OCI-LY3 (cell line): ENCODE data around the gene CMSS1.

Experiments used
- H2AFZ ChIP-seq: fragments of 200-600, 300-600 bp; shearing (Covaris generic); 2 replicates; pipeline ENCODE4 v1.6.0; 2014; ENCODE audit warnings: antibody characterized with exemption, low read depth, low read length
- H3K27ac ChIP-seq: fragments of 200-600, 300-600 bp; sonication (generic); 2 replicates; pipeline ENCODE4 v1.5.1; 2014; ENCODE audit warnings: mild to moderate bottlenecking, low read length, moderate library complexity, mixed read lengths
- H3K27me3 ChIP-seq: fragments of 200-600, 300-600 bp; sonication (generic); 2 replicates; pipeline ENCODE4 v1.6.1; 2014; ENCODE audit warnings: low read depth, low read length, mixed read lengths
- H3K36me3 ChIP-seq: fragments of 200-600, 300-600 bp; sonication (generic); replicated peaks from 2 replicates; pipeline ENCODE3; 2014; ENCODE audit warnings: low read depth, low read length, mixed read lengths
- H3K4me1 ChIP-seq: fragments of 300-600, 200-600 bp; sonication (generic); 2 replicates; pipeline ENCODE4 v1.6.1; 2014; ENCODE audit warnings: low read length, mixed read lengths
- H3K4me2 ChIP-seq: fragments of 200-600, 300-600 bp; sonication (generic); 2 replicates; pipeline ENCODE4 v1.6.1; 2014; ENCODE audit warnings: low read length, mixed read lengths
- H3K4me3 ChIP-seq: fragments of 300-600, 200-600 bp; sonication (generic); 2 replicates; pipeline ENCODE4 v1.5.1; 2014; ENCODE audit warnings: antibody characterized with exemption, mild to moderate bottlenecking, low read length, moderate library complexity
- H3K79me2 ChIP-seq: fragments of 300-600, 200-600 bp; shearing (Covaris generic); 2 replicates; pipeline ENCODE4 v1.6.1; 2014; ENCODE audit warnings: mild to moderate bottlenecking, low read length, mixed read lengths
- H3K9ac ChIP-seq: fragments of 300-600, 200-600 bp; shearing (Covaris generic); 2 replicates; pipeline ENCODE4 v1.6.0; 2014; ENCODE audit warnings: mild to moderate bottlenecking, low read length, moderate library complexity
- H3K9me3 ChIP-seq: fragments of 200-600, 300-600 bp; shearing (Covaris generic); 2 replicates; pipeline ENCODE4 v1.6.1; 2014; ENCODE audit warnings: low read length, mixed read lengths; ENCODE audit not compliant: insufficient read depth
- H4K20me1 ChIP-seq: fragments of 200-600, 300-600 bp; sonication (generic); 2 replicates; pipeline ENCODE4 v1.6.1; 2016; ENCODE audit warnings: low read length, mixed read lengths; ENCODE audit not compliant: insufficient read depth
- EZH2phosphoT487 ChIP-seq: fragments of 200-600 bp; shearing (Covaris generic); IDR thresholded peaks from 2 replicates; pipeline ENCODE4 v1.6.1; 2018; ENCODE audit warnings: antibody characterized with exemption, mixed run types, low read depth
- TF ChIP-seq, protein P1 (sequence below): fragments of 200-600, 300-600 bp; sonication (generic); IDR thresholded peaks from 2 replicates; pipeline ENCODE4 v1.5.1; 2014; ENCODE audit warnings: antibody characterized with exemption, low read length, low read depth

CMSS1 gene

DNA sequence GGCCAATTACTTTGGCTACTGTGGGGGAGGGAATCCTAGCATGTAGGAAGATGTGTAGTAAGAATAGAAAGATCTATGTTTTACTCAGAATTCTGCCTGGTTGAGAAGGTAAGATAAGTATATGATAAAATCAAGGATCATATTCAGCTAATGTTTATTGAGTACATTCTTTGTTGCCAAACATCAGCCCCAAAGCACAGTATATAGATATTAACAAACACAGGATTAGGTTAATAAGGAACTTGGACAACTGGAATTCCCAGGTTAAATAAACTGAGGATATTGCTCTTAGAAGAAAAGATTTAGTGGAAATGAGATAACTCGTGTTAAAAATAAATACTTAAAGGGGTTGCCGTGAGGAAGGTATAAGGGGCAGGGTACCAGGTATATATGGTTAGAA lies 167.0 kb downstream of the CMSS1 start:
- H4K20me1 ChIP-seq: no peaks in the 10 kb centered on the region
- no peak overlapping the region for H3K4me3 ChIP-seq
- H3K36me3 ChIP-seq: no peaks in the 10 kb centered on the region
- H2AFZ ChIP-seq: no peak overlapping the region
- TF ChIP-seq EZH2phosphoT487: no peak
- TF ChIP-seq, protein P1, sequence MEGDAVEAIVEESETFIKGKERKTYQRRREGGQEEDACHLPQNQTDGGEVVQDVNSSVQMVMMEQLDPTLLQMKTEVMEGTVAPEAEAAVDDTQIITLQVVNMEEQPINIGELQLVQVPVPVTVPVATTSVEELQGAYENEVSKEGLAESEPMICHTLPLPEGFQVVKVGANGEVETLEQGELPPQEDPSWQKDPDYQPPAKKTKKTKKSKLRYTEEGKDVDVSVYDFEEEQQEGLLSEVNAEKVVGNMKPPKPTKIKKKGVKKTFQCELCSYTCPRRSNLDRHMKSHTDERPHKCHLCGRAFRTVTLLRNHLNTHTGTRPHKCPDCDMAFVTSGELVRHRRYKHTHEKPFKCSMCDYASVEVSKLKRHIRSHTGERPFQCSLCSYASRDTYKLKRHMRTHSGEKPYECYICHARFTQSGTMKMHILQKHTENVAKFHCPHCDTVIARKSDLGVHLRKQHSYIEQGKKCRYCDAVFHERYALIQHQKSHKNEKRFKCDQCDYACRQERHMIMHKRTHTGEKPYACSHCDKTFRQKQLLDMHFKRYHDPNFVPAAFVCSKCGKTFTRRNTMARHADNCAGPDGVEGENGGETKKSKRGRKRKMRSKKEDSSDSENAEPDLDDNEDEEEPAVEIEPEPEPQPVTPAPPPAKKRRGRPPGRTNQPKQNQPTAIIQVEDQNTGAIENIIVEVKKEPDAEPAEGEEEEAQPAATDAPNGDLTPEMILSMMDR: no peak
- no peak overlapping the region for H3K4me2 ChIP-seq
- no peak overlapping the region for H3K27ac ChIP-seq
- no peak overlapping the region for H3K9ac ChIP-seq
- no peaks in the 10 kb centered on the region for H3K27me3 ChIP-seq
- H3K4me1 ChIP-seq: peaks cover 9% of the 10 kb centered on the region
- H3K79me2 ChIP-seq: no peaks in the 10 kb centered on the region
- no peaks in the 10 kb centered on the region for H3K9me3 ChIP-seq

GRCh38 chr3:99990179-99990578 lies 172.5 kb downstream of the CMSS1 start:
- H3K4me1 ChIP-seq: peaks cover 9% of the 10 kb centered on the region
- TF ChIP-seq EZH2phosphoT487: no peak
- TF ChIP-seq, protein P1: no peak
- no peaks in the 10 kb centered on the region for H3K9me3 ChIP-seq
- H3K79me2 ChIP-seq: peaks cover 4% of the 10 kb centered on the region; the same call in 1 of the 2 replicates
- H3K36me3 ChIP-seq: no peaks in the 10 kb centered on the region
- no peaks in the 10 kb centered on the region for H3K27me3 ChIP-seq
- no peak overlapping the region for H3K27ac ChIP-seq
- no peaks in the 10 kb centered on the region for H4K20me1 ChIP-seq
- no peak overlapping the region for H3K4me2 ChIP-seq
- no peak overlapping the region for H2AFZ ChIP-seq
- H3K9ac ChIP-seq: no peak overlapping the region
- H3K4me3 ChIP-seq: no peak overlapping the region

DNA sequence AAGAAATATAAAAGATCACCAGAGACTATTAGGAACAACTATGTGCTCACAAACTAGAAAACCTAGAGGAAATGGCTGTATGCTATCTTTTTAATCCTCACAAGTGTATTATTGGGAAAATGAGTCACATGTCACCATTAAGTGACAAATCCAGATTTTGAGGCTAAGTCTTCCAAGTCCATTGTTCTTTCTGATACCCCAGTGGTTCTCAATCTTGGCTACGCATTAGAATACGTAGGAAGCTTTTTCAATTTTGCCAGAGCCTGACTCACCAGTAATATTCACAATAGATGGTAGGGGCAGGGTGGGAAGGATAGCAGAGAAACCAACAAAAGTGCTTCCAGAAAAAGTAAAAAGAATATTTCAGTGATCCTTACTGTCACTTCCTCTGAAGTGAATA lies 179.6 kb downstream of the CMSS1 start:
- Histone ChIP-seq H3K79me2 (peaks cover 4% of the 10 kb centered on the region; the same call in 1 of the 2 replicates), H3K27me3 (no peaks in the 10 kb centered on the region), H4K20me1 (no peaks in the 10 kb centered on the region), H3K4me3 (no peak overlapping the region), H3K4me2 (no peak overlapping the region), H3K27ac (no peak overlapping the region), H3K4me1 (no peaks in the 10 kb centered on the region), H3K9me3 (no peaks in the 10 kb centered on the region), H3K36me3 (no peaks in the 10 kb centered on the region), H3K9ac (no peak overlapping the region), H2AFZ (no peak overlapping the region)
- no peak for TF ChIP-seq EZH2phosphoT487
- TF ChIP-seq, protein P1: no peak

GRCh38 chr3:99999536-99999935 lies 181.9 kb downstream of the CMSS1 start:
- Histone ChIP-seq H3K36me3 (no peaks in the 10 kb centered on the region), H3K9me3 (no peaks in the 10 kb centered on the region), H3K27me3 (no peaks in the 10 kb centered on the region), H3K4me3 (no peak overlapping the region), H3K9ac (no peak overlapping the region), H3K27ac (no peak overlapping the region), H4K20me1 (peaks cover 4% of the 10 kb centered on the region; the same call in 1 of the 2 replicates), H3K79me2 (peaks cover 2% of the 10 kb centered on the region; the same call in 1 of the 2 replicates), H2AFZ (no peak overlapping the region), H3K4me2 (no peak overlapping the region), H3K4me1 (peaks cover 21% of the 10 kb centered on the region)
- no peak for TF ChIP-seq EZH2phosphoT487
- TF ChIP-seq, protein P1: no peak
